Mesothelial cell of epicardium (in vitro differentiated cells): ENCODE data around the gene EPHA6. TPM values are rescaled to one million over a fixed set of nuclear protein-coding genes. Genes with fewer than 3 reads are reported as not detected.

Source experiments
- DNase-seq, 2 experiments: peaks; one replicate each; pipeline ENCODE4 v3.0.0; 2021; ENCODE audit warnings: low spot score in 2 of 2; ENCODE audit not compliant: unreplicated experiment in 2 of 2
- H3K27ac Mint-ChIP-seq: 2 replicates; pipeline ENCODE4 v1.8.0; 2021; ENCODE audit warnings: mixed read lengths
- H3K27me3 Mint-ChIP-seq: 2 replicates; pipeline ENCODE4 v1.8.0; 2021; ENCODE audit warnings: low read depth, mixed read lengths
- H3K36me3 Mint-ChIP-seq: 2 replicates; pipeline ENCODE4 v1.8.0; 2021; ENCODE audit warnings: mixed read lengths
- H3K4me1 Mint-ChIP-seq: 2 replicates; pipeline ENCODE4 v1.8.0; 2021; ENCODE audit warnings: mixed read lengths
- H3K4me3 Mint-ChIP-seq: 2 replicates; pipeline ENCODE4 v1.8.0; 2021; ENCODE audit warnings: mild to moderate bottlenecking, moderate library complexity, mixed read lengths
- H3K9me3 Mint-ChIP-seq: 2 replicates; pipeline ENCODE4 v1.8.0; 2021; ENCODE audit warnings: mixed read lengths
- CTCF ChIP-seq: fragments of 200-600 bp; sonication (generic); IDR thresholded peaks from one replicate; pipeline ENCODE4 v1.5.0; 2021; ENCODE audit warnings: antibody characterized with exemption; ENCODE audit not compliant: unreplicated experiment
- total RNA-seq: library from RNA; stranded (reverse); gene quantifications from 3 replicates; pipeline ENCODE4 v1.2.1, GENCODE V29; 2021

Gene EPHA6
- total RNA-seq, 1 donor from 2014 or later, result 43.3 TPM

GRCh38 chr3:97705764-97706163, 891.4 kb downstream of the EPHA6 start:
- peaks cover 31% of the 10 kb centered on the region for H3K9me3 Mint-ChIP-seq
- H3K4me1 Mint-ChIP-seq, result peaks cover 20% of the 10 kb centered on the region
- no peak for TF ChIP-seq CTCF

GRCh38 chr3:97706226-97706625, 891.8 kb downstream of the EPHA6 start:
- Mint-ChIP-seq H3K27ac (no peak overlapping the region), H3K36me3 (peaks cover 27% of the 10 kb centered on the region), H3K27me3 (no peaks in the 10 kb centered on the region)

More at GRCh38 chr3:97705764-97706163, 891.4 kb downstream of the EPHA6 start:
- peaks cover 25% of the 10 kb centered on the region for H3K36me3 Mint-ChIP-seq
- H3K4me3 Mint-ChIP-seq, result no peak overlapping the region
- no peaks in the 10 kb centered on the region for H3K27me3 Mint-ChIP-seq
- no peak overlapping the region for H3K27ac Mint-ChIP-seq
- DNase-seq, result no peak

GRCh38 chr3:97711654-97712053, 897.3 kb downstream of the EPHA6 start:
- peaks cover 16% of the 10 kb centered on the region for H3K4me1 Mint-ChIP-seq
- H3K27ac Mint-ChIP-seq, result no peak overlapping the region
- H3K27me3 Mint-ChIP-seq, result no peaks in the 10 kb centered on the region
- H3K9me3 Mint-ChIP-seq, result peaks cover 36% of the 10 kb centered on the region
- TF ChIP-seq CTCF, result no peak
- no peak overlapping the region for H3K4me3 Mint-ChIP-seq
- peaks cover 25% of the 10 kb centered on the region for H3K36me3 Mint-ChIP-seq
- no peak for DNase-seq

More at GRCh38 chr3:97706226-97706625, 891.8 kb downstream of the EPHA6 start:
- H3K9me3 Mint-ChIP-seq, result peaks cover 35% of the 10 kb centered on the region
- TF ChIP-seq CTCF, result no peak
- H3K4me3 Mint-ChIP-seq, result no peak overlapping the region
- DNase-seq, result no peak
- peaks cover 15% of the 10 kb centered on the region for H3K4me1 Mint-ChIP-seq

DNA sequence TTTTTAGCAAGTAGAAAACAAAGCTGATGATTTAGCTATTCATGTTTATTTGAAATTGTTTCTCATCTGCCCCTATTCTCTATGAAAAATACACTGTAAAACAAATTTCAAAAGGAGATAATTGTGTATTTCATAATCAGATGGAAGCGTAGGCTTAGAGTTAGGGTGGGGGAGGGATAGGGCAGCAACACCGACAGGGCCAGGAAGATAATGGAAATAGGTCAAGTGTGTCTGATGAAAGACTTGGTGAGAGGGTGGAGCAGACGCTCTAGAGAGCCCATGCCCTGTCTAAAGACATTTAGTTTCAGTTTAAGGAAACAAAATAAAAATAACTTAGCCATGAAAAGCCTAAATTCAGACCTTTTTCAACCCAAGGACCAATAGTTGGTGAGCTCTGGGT, 898.5 kb downstream of the EPHA6 start:
- Mint-ChIP-seq H3K36me3 (peaks cover 20% of the 10 kb centered on the region), H3K4me3 (no peak overlapping the region), H3K27me3 (no peaks in the 10 kb centered on the region), H3K9me3 (peaks cover 32% of the 10 kb centered on the region), H3K4me1 (peaks cover 16% of the 10 kb centered on the region), H3K27ac (no peak overlapping the region)
- DNase-seq, result no peak
- no peak for TF ChIP-seq CTCF

GRCh38 chr3:97713634-97714033, 899.2 kb downstream of the EPHA6 start:
- TF ChIP-seq CTCF, result no peak
- no peak overlapping the region for H3K27ac Mint-ChIP-seq
- H3K36me3 Mint-ChIP-seq, result peaks cover 13% of the 10 kb centered on the region
- no peaks in the 10 kb centered on the region for H3K27me3 Mint-ChIP-seq
- peaks cover 25% of the 10 kb centered on the region for H3K9me3 Mint-ChIP-seq
- H3K4me3 Mint-ChIP-seq, result no peak overlapping the region
- H3K4me1 Mint-ChIP-seq, result peaks cover 16% of the 10 kb centered on the region
- DNase-seq, result no peak

- peak; percentile 30 to 75 for DNase-seq
- Mint-ChIP-seq H3K9me3 (peaks cover 7% of the 10 kb centered on the region), H3K36me3 (no peaks in the 10 kb centered on the region), H3K27ac (no peak overlapping the region), H3K4me3 (no peak overlapping the region), H3K27me3 (no peaks in the 10 kb centered on the region), H3K4me1 (no peaks in the 10 kb centered on the region)
- TF ChIP-seq CTCF, result peak; percentile 68
Measured at GRCh38 chr3:97719156-97719821, 904.9 kb downstream of the EPHA6 start.
